SKM-1 treated with dmso at 0.1 percent for 144 hours (cell line): Measurements from ENCODE around the gene TTLL11.
A peak's percentile ranks its signal among the peaks of the same experiment; 100 is the strongest.

Experiments used
- DNase-seq: peaks from one replicate; lab custom pipeline; 2025; ENCODE audit not compliant: unreplicated experiment; lab: John Stamatoyannopoulos, UW

TTLL11 gene

DNA sequence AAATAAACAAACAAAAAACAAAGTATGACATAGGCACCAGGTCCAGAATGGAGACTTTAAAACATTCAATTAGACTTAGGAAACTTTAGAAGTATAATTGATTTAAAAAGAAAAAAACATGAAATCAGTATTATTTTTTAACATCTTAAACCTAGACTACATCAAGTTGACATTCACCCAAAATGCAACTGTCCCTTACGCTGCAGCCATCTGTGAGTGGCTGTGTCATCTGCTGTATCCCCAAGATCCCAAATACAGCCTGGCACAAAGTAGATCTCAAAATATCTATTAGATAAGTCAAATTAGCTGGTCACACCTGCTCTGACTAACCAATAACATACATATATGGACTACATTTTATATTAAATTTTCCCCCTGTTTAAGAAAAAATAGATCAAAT lies 7.8 kb downstream of the TTLL11 start:
- DNase-seq: no peak

DNA sequence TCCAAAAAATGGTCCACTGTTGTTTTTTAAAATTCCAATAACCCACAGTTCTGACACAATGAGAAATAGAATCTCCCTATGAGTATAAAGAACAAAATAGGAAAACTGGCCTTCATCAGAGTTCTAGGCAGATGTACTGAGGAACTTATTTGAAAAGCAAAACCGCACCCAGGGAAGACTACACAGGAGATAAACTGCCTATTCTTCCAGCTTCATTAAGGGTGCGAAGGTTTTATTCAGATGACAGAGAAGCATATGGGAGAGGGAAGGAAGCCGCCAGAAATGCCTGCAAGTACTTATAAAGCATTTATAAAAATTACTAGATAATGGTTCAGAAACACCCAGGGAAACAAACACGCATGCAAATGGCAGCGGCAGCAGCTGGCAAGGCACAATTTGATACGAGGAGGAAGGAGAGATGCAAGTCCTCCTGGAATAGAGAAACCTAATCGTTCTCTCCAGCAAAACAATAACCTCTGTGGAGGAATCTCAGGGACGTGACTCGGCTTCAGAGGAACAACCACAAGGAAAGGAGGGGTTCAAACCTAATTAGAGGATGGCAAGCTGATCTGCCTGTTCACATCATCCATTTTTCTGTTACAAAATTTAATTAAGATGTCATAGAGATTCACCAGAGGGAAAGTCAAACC lies 9.0 kb downstream of the TTLL11 start:
- DNase-seq: no peak

GRCh38 chr9:122080986-122081385 lies 12.1 kb downstream of the TTLL11 start:
- DNase-seq: no peak

DNA sequence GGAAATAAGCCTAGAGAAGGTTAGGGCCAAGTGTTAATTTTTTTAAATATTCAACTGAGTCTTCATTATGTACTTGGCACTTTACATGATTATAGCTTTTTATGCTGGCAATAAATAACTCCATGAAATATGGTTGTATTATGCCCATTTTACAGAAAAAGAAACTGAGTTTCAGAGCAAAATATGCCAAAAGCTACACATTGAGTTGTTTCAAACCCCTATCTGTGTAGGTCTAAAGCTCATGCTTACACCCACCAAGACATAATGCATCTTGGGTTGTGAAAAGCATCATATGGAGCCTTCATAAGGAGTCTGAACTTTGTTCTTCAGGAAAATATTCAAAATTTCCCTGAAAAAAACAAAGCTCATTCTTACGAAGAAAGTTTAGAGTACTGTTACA lies 14.6 kb downstream of the TTLL11 start:
- DNase-seq: no peak

DNA sequence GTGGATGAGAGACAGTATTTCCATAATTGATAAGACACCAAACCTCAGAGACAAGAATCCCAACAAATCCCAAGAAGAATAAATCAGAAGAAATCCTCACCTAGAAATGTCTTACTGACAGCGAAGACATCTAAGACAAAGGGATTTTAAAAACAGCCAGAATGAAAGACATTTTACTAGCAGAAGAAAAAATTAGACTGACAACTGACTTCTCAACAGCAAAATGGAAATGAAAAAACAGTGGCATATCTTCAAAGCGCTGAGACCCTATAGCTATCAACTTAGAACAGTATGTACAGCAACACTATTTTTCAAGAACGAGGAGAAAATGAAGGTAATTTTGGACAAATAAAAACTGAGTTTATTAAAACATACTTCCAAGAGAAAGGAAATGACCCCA lies 16.3 kb downstream of the TTLL11 start:
- DNase-seq: no peak

DNA sequence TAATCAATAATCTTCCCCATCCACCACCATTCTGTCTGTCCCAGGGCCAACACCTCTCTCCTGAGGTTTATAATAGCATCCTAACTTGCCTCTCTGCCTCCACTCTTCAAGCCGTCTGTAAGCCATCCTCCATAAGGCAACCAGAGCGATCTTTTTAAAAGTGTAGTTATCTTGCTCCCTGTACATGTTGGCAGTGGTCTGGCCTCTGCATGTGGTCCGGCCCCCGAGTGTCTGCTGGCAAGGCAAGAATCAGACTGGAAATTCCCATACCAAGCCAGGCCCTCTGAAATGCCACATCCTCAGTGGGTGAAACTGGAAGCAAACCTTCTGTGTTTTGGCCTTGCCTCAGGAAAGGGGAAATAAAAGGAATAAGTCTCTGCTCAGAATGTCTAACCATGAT lies 17.0 kb downstream of the TTLL11 start:
- DNase-seq: no peak

DNA sequence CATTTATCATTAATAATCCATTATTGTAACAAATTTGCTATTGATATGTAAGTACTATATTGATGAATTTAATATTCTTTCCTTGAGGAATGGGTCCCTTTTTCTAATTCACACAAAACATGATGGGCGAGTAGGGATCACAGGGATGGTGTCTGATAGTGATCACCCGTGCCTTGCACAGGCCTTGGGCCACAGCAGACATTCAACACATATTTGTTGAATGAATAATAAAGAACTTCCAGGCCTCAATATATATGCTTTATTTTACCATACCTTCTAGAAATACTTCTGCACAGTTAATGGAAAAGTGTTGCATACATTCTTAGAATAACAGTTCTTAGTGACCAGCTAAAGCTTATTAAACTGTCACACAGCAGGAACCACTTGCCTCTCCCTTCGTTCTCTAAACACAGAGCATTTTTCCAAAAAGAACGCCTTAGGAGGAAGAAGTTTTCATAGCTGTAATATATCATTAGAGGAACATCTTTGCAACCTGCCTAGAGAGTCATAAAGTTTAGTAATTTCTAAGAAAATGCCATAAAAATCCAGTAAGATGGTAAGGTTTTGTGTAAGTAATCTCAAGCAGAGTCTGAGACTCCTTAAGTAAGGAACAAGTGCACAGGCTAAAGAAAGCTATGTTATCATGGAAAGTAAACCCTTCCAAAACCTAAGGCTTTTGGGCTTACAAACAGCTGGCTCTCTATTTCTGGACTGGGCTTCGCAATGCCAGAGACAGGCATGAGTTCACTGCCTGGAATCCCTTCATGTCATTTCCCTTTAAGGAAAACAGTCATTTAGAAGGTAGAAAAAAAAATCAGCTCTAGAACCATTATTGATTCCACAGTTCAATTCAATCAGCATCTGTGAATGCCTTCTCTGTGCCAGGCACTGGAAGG lies 17.7 kb downstream of the TTLL11 start:
- DNase-seq: no peak

DNA sequence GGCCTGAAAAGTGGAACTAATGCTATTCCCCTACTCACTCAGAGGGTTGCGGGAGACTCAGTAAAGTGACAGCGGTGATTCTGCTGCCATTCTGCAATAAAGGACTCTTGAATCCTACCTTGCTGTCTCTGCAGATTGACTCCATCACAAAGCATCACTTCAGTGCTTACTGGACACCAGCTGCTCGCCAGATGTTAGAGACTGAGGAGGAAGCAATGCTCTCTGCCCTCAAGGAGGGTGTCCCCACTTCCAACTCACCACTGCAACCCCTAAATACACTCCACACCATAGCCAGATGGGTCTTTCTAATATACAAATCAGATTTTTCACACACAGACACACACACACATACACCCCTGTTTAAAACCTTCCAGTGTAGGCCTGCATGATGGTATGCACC lies 21.4 kb downstream of the TTLL11 start:
- DNase-seq: no peak

DNA sequence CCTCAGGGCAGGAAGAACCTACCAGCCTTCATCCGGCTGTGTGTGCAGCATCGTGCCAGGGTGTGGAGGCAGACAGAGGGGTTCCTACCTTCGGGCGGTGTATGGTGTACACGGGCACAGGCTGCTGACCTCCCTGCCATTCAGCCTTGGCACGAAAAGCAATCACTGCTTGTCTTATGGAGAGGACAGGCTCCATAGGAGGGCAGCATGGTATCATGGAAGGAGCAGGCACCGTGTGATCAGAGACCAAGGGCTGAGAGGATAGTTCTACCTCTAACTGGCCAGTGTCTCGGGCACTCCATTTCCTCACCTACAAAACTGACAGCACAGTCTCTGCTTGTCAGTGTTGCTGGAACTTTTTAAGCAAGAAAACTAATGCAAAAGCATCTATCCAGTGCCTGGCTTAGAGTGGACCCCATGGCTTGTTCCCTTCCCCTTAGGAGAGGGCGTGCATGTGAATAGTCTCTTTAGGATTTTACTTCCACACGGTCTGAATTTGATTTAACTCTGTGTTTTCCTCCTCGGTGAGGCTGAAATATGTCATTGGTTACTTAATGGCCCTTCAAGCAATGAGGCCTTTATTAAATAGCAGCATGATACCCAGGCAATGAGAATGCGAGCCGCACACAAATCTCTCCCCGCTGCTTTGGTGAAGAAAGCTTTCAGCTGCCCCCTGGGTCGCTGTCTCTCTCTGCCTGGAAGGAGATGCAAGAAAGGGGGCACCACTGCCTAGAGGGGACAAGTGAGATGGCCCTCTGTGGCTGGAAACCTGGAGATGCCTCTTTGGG lies 22.2 kb downstream of the TTLL11 start:
- no peak for DNase-seq

- DNase-seq: peak; percentile 10
These were observed 26.4 kb downstream of the TTLL11 start for GRCh38 chr9:122066680-122067079.

- no peak for DNase-seq
These were observed 27.0 kb downstream of the TTLL11 start for GRCh38 chr9:122065923-122066629.

DNA sequence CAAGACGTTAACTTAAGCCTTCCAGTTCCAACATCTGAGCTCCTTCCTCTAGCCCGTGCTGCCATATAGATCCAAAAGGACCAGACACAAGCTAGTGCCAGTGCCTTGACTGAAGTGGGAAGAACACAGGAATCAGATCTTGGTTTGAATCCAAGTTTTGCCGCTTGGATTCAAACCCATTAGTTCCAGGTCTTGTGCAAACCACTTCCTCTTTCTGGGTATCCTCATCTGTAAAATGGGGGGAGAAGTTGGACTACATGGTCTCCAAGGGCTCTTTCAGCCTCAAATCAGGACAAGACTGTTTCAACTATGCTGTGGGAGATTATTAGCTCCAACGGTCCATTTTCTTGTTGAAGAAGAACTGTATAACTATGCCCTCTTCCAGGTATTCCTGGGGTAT lies 32.6 kb downstream of the TTLL11 start:
- no peak for DNase-seq

GRCh38 chr9:122059955-122060324 lies 33.2 kb downstream of the TTLL11 start:
- DNase-seq: no peak

- DNase-seq: no peak
These were observed 33.7 kb downstream of the TTLL11 start for GRCh38 chr9:122059214-122059954.

- DNase-seq: no peak
These were observed 34.4 kb downstream of the TTLL11 start for GRCh38 chr9:122058709-122059108.

- DNase-seq: no peak
These were observed 35.1 kb downstream of the TTLL11 start for GRCh38 chr9:122058051-122058450.

DNA sequence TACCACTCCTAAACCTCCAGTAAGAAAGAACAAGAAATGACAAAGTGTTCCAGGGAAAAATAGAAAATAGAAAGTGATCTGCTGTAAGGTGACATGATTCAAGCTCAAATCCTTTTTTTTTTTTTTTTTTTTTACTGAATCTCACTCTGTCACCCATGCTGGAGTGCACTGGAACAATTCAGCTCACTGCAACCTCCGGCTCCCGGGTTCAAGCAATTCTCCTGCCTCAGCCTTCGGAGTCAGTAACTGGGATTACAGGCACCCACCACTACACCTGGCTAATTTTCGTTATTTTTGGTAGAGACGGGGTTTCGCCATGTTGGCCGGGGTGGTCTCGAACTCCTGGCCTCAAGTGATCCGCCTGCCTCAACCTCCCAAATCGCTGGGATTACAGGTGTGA lies 35.9 kb downstream of the TTLL11 start:
- no peak for DNase-seq

- no peak for DNase-seq
These were observed 36.6 kb downstream of the TTLL11 start for GRCh38 chr9:122056484-122056883.

DNA sequence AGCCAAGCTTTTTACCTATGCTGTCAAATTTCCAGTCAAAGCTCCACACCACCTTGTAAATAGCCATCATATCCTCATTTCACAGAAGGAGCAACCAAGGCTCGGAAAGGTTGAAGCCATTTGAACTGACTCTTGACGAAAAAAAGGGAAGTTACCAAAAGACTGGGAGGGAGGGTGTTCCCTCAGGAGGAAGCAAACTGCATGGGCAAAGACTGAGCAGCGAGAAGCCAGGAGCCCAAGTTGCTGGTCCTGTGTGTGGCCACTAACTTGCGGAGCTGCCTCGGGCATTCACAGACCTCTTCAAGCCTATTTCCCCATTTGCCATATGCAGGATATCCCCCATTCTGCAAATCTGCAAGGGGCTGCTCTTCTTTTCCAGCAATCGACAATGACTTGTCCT lies 37.4 kb downstream of the TTLL11 start:
- DNase-seq: peak; percentile 45

- no peak for DNase-seq
These were observed 39.3 kb downstream of the TTLL11 start for GRCh38 chr9:122053567-122054350.
